GM12878 (cell line): Measurements from ENCODE around the gene PRKN. TPM values are rescaled to one million over a fixed set of nuclear protein-coding genes. Genes with fewer than 3 reads are reported as not detected.

Experiments used
- CHD2 ChIP-seq: IDR thresholded peaks from 2 replicates; pipeline ENCODE4 v1.6.1; 2011; ENCODE audit warnings: low read depth, low read length, improper control_type of control experiment, borderline replicate concordance
- EZH2 ChIP-seq: IDR thresholded peaks from 2 replicates; pipeline ENCODE4 v1.6.1; 2012; ENCODE audit warnings: low read depth, mild to moderate bottlenecking, control low read depth, inconsistent platforms, low read length, borderline replicate concordance; ENCODE audit not compliant: control insufficient read depth
- FOXM1 ChIP-seq: IDR thresholded peaks from 2 replicates; pipeline ENCODE4 v1.6.1; 2012; ENCODE audit warnings: low read depth, mild to moderate bottlenecking, inconsistent platforms, low read length, moderate library complexity
- KLF5 ChIP-seq: fragments of 450-650 bp; IDR thresholded peaks from 2 replicates; pipeline ENCODE4 v1.6.1; 2014; ENCODE audit warnings: mild to moderate bottlenecking; ENCODE audit not compliant: partially characterized antibody
- MTA3 ChIP-seq: IDR thresholded peaks from 2 replicates; pipeline ENCODE4 v1.6.1; 2012; ENCODE audit warnings: low read length, inconsistent platforms, borderline replicate concordance
- MXI1 ChIP-seq: fragments of 150-350 bp; IDR thresholded peaks from 2 replicates; pipeline ENCODE4 v1.6.1; 2011; ENCODE audit warnings: low read depth, mild to moderate bottlenecking, inconsistent platforms, low read length, improper control_type of control experiment
- MYC ChIP-seq: IDR thresholded peaks from 2 replicates; pipeline ENCODE4 v1.6.1; 2011; ENCODE audit warnings: mild to moderate bottlenecking, low read length, moderate library complexity, inconsistent platforms; ENCODE audit not compliant: insufficient read depth, insufficient replicate concordance, insufficient read length, severe bottlenecking
- PML ChIP-seq: IDR thresholded peaks from 2 replicates; pipeline ENCODE4 v1.6.1; 2012; ENCODE audit warnings: low read length, inconsistent platforms
- SMC3 ChIP-seq: IDR thresholded peaks from 2 replicates; pipeline ENCODE4 v1.6.1; 2011; ENCODE audit warnings: low read length, improper control_type of control experiment, borderline replicate concordance
- SP1 ChIP-seq: IDR thresholded peaks from one replicate; pipeline ENCODE4 v1.6.1; 2011; ENCODE audit warnings: low read depth, low read length
- SRF ChIP-seq, 2 experiments: IDR thresholded peaks; 2 replicates each; pipeline ENCODE4 v1.6.1; 2011; ENCODE audit warnings: low read depth in 2 of 2, low read length in 2 of 2, mild to moderate bottlenecking in 1 of 2, moderate library complexity in 1 of 2
- SUPT20H ChIP-seq: IDR thresholded peaks from 2 replicates; pipeline ENCODE4 v1.6.1; 2011; ENCODE audit warnings: low read depth, mild to moderate bottlenecking, low read length, moderate library complexity, borderline replicate concordance; ENCODE audit not compliant: control insufficient read depth
- TARDBP ChIP-seq: IDR thresholded peaks from 2 replicates; pipeline ENCODE4 v1.6.1; 2016; ENCODE audit warnings: borderline replicate concordance
- ZNF217 ChIP-seq: fragments of 450-650 bp; IDR thresholded peaks from 2 replicates; pipeline ENCODE4 v1.6.1; 2017; ENCODE audit warnings: antibody characterized with exemption, mild to moderate bottlenecking
- ZNF24 ChIP-seq: fragments of 450-650 bp; IDR thresholded peaks from 2 replicates; pipeline ENCODE4 v1.6.1; 2017; ENCODE audit warnings: antibody characterized with exemption, mild to moderate bottlenecking
- ZNF274 ChIP-seq: IDR thresholded peaks from one replicate; pipeline ENCODE4 v1.8.0; 2011; ENCODE audit not compliant: insufficient read length, insufficient read depth
- polyA plus RNA-seq, 11 experiments: library from polyadenylated mRNA; depleted of rRNA in 4 of 11; unstranded in 6 of 11; stranded (reverse) in 5 of 11; fragments of >200 nt; fragmentation: Nextera tagmentation in 4 of 11; fragmentation: Illumina TruSeq in 1 of 11; extraction: Ambion mirVana in 4 of 11; extraction: Trizol in 1 of 11; gene quantifications; 1 replicate in 1 of 11; 2 replicates in 10 of 11; pipeline versions ENCODE4 v1.2.1 to v1.2.3, GENCODE V29; 2011 to 2016; ENCODE audit warnings: inconsistent platforms in 2 of 11, missing spikeins in 2 of 11, low read depth in 1 of 11
- total RNA-seq, 4 experiments: library from RNA; depleted of rRNA in 3 of 4; stranded (reverse); fragments of >200 nt in 3 of 4; fragmentation: Illumina TruSeq in 1 of 4; extraction: Trizol in 1 of 4; gene quantifications; 2 replicates each; pipeline versions ENCODE4 v1.2.1 to v1.2.3, GENCODE V29; 2013 to 2021
- TF ChIP-seq, protein P1 (sequence below): fragments of 450-650 bp; IDR thresholded peaks from 2 replicates; pipeline ENCODE4 v1.6.1; 2017; ENCODE audit warnings: mild to moderate bottlenecking
- TF ChIP-seq, protein P2 (sequence below): fragments of 450-650 bp; IDR thresholded peaks from 2 replicates; pipeline ENCODE4 v1.6.1; 2018; ENCODE audit warnings: borderline replicate concordance, mild to moderate bottlenecking; ENCODE audit not compliant: partially characterized antibody
- TF ChIP-seq, protein P3 (sequence below): fragments of 450-650 bp; formaldehyde crosslinking; IDR thresholded peaks from 2 replicates; pipeline ENCODE4 v1.5.0; 2022; ENCODE audit warnings: mild to moderate bottlenecking, missing genetic modification characterization
- TF ChIP-seq, protein P4 (sequence below): fragments of 450-650 bp; IDR thresholded peaks from 2 replicates; pipeline ENCODE4 v1.6.1; 2018; ENCODE audit warnings: mild to moderate bottlenecking, low read depth, moderate library complexity; ENCODE audit not compliant: partially characterized antibody

The PRKN gene
- total and polyA plus RNA-seq, 10 of the 15 experiments (the other 5 are each of a cell fraction or from before 2014, with no cell fraction given) = 0.06 to 0.09 TPM; not detected in 8

DNA sequence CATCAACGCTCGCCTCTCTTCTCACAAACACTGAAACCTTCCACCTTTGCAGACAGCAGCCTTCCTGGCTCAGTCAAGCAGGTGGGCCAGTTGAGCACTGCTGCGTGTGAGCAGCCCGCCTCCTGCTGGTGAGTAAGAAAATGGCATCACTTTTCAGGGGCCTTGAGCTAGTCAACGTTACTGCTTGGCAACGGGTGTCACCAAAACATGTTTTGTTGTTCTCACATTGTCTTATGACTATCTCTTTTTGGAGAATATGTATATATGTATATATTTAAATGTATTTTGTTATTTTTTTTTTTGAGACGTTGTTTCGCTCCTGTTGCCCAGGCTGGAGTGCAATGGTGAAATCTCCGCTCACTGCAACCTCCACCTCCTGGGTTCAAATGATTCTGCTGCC, 1356.7 kb downstream of the PRKN start (continued):
- TF ChIP-seq, protein P1, sequence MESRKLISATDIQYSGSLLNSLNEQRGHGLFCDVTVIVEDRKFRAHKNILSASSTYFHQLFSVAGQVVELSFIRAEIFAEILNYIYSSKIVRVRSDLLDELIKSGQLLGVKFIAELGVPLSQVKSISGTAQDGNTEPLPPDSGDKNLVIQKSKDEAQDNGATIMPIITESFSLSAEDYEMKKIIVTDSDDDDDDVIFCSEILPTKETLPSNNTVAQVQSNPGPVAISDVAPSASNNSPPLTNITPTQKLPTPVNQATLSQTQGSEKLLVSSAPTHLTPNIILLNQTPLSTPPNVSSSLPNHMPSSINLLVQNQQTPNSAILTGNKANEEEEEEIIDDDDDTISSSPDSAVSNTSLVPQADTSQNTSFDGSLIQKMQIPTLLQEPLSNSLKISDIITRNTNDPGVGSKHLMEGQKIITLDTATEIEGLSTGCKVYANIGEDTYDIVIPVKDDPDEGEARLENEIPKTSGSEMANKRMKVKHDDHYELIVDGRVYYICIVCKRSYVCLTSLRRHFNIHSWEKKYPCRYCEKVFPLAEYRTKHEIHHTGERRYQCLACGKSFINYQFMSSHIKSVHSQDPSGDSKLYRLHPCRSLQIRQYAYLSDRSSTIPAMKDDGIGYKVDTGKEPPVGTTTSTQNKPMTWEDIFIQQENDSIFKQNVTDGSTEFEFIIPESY = no peak
- TF ChIP-seq, protein P2, sequence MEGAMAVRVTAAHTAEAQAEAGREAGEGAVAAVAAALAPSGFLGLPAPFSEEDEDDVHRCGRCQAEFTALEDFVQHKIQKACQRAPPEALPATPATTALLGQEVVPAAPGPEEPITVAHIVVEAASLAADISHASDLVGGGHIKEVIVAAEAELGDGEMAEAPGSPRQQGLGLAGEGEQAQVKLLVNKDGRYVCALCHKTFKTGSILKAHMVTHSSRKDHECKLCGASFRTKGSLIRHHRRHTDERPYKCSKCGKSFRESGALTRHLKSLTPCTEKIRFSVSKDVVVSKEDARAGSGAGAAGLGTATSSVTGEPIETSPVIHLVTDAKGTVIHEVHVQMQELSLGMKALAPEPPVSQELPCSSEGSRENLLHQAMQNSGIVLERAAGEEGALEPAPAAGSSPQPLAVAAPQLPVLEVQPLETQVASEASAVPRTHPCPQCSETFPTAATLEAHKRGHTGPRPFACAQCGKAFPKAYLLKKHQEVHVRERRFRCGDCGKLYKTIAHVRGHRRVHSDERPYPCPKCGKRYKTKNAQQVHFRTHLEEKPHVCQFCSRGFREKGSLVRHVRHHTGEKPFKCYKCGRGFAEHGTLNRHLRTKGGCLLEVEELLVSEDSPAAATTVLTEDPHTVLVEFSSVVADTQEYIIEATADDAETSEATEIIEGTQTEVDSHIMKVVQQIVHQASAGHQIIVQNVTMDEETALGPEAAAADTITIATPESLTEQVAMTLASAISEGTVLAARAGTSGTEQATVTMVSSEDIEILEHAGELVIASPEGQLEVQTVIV = no peak
- TF ChIP-seq CHD2 (0 out of 2 replicates have a peak, but pooled peaks have one; percentile 24), EZH2 (no peak), ZNF274 (no peak), SP1 (no peak), TARDBP (no peak), FOXM1 (no peak), SMC3 (peak; percentile 98), PML (no peak), SUPT20H (no peak), MTA3 (no peak), MYC (no peak), SRF (IDR thresholded peaks at IDR 0.05; ENCODE audit: low read depth in 2 of 2, low read length in 2 of 2) (no peak), ZNF217 (no peak), MXI1 (no peak), KLF5 (no peak), ZNF24 (no peak)
- TF ChIP-seq, protein P3, sequence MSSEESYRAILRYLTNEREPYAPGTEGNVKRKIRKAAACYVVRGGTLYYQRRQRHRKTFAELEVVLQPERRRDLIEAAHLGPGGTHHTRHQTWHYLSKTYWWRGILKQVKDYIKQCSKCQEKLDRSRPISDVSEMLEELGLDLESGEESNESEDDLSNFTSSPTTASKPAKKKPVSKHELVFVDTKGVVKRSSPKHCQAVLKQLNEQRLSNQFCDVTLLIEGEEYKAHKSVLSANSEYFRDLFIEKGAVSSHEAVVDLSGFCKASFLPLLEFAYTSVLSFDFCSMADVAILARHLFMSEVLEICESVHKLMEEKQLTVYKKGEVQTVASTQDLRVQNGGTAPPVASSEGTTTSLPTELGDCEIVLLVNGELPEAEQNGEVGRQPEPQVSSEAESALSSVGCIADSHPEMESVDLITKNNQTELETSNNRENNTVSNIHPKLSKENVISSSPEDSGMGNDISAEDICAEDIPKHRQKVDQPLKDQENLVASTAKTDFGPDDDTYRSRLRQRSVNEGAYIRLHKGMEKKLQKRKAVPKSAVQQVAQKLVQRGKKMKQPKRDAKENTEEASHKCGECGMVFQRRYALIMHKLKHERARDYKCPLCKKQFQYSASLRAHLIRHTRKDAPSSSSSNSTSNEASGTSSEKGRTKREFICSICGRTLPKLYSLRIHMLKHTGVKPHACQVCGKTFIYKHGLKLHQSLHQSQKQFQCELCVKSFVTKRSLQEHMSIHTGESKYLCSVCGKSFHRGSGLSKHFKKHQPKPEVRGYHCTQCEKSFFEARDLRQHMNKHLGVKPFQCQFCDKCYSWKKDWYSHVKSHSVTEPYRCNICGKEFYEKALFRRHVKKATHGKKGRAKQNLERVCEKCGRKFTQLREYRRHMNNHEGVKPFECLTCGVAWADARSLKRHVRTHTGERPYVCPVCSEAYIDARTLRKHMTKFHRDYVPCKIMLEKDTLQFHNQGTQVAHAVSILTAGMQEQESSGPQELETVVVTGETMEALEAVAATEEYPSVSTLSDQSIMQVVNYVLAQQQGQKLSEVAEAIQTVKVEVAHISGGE (CRISPR knock-in tag) = no peak
- TF ChIP-seq, protein P4, sequence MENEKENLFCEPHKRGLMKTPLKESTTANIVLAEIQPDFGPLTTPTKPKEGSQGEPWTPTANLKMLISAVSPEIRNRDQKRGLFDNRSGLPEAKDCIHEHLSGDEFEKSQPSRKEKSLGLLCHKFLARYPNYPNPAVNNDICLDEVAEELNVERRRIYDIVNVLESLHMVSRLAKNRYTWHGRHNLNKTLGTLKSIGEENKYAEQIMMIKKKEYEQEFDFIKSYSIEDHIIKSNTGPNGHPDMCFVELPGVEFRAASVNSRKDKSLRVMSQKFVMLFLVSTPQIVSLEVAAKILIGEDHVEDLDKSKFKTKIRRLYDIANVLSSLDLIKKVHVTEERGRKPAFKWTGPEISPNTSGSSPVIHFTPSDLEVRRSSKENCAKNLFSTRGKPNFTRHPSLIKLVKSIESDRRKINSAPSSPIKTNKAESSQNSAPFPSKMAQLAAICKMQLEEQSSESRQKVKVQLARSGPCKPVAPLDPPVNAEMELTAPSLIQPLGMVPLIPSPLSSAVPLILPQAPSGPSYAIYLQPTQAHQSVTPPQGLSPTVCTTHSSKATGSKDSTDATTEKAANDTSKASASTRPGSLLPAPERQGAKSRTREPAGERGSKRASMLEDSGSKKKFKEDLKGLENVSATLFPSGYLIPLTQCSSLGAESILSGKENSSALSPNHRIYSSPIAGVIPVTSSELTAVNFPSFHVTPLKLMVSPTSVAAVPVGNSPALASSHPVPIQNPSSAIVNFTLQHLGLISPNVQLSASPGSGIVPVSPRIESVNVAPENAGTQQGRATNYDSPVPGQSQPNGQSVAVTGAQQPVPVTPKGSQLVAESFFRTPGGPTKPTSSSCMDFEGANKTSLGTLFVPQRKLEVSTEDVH = no peak
